ENCODE results near the gene FLT3.

The FLT3 gene

DNA sequence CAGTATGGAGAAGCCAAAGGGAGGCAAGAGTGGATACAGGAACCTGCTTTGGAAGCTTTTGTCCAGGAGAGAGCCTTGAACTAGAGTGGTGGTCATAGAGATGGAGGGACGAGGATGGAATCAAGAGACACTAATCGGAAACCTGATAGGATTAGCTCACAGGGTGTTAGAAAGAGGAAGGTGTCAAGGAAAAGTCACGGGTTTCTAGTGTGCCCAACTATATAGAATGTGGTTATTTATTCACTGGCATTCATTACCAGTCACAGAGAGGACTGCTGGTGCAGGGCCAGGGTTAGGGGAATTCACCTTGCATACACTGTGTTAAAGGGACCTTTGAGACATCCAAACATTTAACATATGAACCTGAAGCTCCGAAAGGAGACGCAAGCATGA is 68.5 kb downstream of the FLT3 start:
- TF ChIP-seq, protein P1, sequence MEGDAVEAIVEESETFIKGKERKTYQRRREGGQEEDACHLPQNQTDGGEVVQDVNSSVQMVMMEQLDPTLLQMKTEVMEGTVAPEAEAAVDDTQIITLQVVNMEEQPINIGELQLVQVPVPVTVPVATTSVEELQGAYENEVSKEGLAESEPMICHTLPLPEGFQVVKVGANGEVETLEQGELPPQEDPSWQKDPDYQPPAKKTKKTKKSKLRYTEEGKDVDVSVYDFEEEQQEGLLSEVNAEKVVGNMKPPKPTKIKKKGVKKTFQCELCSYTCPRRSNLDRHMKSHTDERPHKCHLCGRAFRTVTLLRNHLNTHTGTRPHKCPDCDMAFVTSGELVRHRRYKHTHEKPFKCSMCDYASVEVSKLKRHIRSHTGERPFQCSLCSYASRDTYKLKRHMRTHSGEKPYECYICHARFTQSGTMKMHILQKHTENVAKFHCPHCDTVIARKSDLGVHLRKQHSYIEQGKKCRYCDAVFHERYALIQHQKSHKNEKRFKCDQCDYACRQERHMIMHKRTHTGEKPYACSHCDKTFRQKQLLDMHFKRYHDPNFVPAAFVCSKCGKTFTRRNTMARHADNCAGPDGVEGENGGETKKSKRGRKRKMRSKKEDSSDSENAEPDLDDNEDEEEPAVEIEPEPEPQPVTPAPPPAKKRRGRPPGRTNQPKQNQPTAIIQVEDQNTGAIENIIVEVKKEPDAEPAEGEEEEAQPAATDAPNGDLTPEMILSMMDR (IDR thresholded peaks at IDR 0.05; ENCODE audit: poor library complexity, severe bottlenecking) = no peak
- ATAC-seq (ENCODE audit: low read depth) (no peak), DNase-seq (ENCODE audit: low spot score) (no peak)

DNA sequence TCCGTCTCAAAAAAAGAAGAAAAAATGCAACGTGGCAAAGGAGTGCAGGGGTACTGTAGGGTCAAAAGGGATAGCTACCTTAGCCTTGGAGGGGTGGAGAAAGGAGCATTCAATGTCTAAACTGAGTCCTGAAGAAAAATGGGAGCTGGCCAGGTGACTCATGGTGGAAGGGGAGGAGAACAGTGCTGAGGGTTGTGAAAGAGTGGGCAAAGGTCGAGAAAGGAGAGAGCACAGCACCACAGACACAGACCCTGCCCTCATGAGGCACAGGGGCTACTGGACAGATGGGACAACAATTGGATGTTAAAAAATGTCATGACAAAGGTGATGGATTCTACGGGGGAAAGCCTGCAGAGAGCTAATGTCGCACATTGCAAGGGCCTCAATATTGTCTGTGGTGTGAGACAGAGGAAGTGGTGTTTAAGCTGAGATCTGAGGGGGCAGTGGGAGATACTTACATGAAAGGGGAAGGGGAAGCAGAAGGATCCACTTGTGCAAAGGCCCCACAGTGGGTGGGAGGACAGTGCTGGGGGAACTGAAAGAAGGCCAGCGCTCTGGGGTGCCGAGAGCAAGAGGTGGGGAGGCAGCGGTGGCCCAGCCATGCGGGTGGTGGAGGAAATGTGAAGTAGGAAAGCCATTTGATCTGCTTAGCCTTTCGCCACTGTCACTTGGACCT is 69.0 kb downstream of the FLT3 start:
- Histone ChIP-seq H3K27me3 (ENCODE audit: insufficient read depth, poor library complexity, severe bottlenecking) (no peaks in the 10 kb centered on the region), H3K4me1 (ENCODE audit: insufficient read depth, poor library complexity, severe bottlenecking) (no peaks in the 10 kb centered on the region), H3K27ac (ENCODE audit: poor library complexity, severe bottlenecking) (no peak overlapping the region), H3K9me3 (ENCODE audit: severe bottlenecking) (no peaks in the 10 kb centered on the region), H3K36me3 (ENCODE audit: low read depth) (no peaks in the 10 kb centered on the region), H3K4me3 (ENCODE audit: severe bottlenecking) (no peak overlapping the region)
- ATAC-seq (ENCODE audit: low read depth) (no peak), DNase-seq (ENCODE audit: low spot score) (no peak)
- TF ChIP-seq, protein P1 (IDR thresholded peaks at IDR 0.05; ENCODE audit: poor library complexity, severe bottlenecking) = no peak

More for the DNA sequence above, 68.5 kb downstream of the FLT3 start:
- Histone ChIP-seq H3K4me3 (ENCODE audit: severe bottlenecking) (no peak overlapping the region), H3K4me1 (ENCODE audit: insufficient read depth, poor library complexity, severe bottlenecking) (no peaks in the 10 kb centered on the region), H3K9me3 (ENCODE audit: severe bottlenecking) (no peaks in the 10 kb centered on the region), H3K27me3 (ENCODE audit: insufficient read depth, poor library complexity, severe bottlenecking) (no peaks in the 10 kb centered on the region), H3K27ac (ENCODE audit: poor library complexity, severe bottlenecking) (no peak overlapping the region), H3K36me3 (ENCODE audit: low read depth) (no peaks in the 10 kb centered on the region)

DNA sequence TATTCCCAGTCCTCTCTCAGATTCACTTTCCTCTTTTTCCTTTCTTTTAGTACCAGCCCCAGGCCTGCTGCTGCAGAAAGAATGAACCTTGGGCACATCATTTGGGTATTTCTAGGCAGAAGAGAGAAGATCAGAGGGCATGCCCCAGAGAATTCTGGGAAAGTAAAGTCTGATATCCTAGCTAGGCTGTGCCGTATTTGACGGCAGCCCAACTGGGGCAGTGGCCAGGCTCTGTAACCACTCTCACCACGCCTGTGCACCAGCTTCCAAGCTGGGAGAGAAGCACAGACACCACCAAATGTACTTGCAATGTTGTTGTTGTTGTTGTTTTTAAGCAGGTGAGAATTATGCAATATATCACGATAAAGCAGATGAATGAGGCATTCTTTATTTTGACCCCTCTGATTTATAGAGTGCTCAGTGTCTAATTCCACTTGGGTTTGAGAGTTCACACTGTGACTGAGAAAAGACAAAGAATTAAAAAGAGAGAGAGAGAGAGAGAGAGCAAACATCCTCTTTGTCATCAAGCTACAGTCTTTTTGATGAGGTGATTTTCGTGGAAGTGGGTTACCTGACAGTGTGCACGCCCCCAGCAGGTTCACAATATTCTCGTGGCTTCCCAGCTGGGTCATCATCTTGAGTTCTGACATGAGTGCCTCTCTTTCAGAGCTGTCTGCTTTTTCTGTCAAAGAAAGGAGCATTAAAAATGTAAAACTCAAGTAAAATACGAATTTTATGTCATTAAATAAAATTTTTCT is 72.6 kb downstream of the FLT3 start:
- no peaks in the 10 kb centered on the region for H3K9me3 ChIP-seq (ENCODE audit: severe bottlenecking)
- no peak overlapping the region for H3K4me3 ChIP-seq (ENCODE audit: severe bottlenecking)
- H3K27ac ChIP-seq (ENCODE audit: poor library complexity, severe bottlenecking) = no peak overlapping the region
- H3K27me3 ChIP-seq (ENCODE audit: insufficient read depth, poor library complexity, severe bottlenecking) = no peaks in the 10 kb centered on the region
- H3K36me3 ChIP-seq (ENCODE audit: low read depth) = no peaks in the 10 kb centered on the region
- DNase-seq (ENCODE audit: low spot score) (no peak), ATAC-seq (ENCODE audit: low read depth) (no peak)
- no peaks in the 10 kb centered on the region for H3K4me1 ChIP-seq (ENCODE audit: insufficient read depth, poor library complexity, severe bottlenecking)
- TF ChIP-seq, protein P1 (IDR thresholded peaks at IDR 0.05; ENCODE audit: poor library complexity, severe bottlenecking) = no peak

DNA sequence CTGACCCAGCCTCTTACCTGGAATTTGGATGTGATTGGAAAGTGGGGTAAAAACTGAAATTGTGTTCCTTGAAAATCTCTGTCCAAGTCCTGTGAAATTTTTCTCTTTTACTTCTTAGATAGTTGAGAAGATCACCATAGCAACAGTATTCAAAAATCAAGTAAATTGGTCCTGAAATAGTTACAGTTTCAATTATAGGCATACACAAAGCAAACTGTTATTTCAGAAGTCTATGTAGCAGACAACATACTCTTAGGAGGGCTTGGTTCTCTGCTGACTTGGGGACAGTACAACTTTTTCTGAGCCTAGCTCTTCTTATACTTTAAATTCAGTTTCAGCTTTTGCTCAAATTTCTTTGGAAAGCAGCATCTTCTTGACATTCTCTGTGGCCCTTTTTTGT is 73.3 kb downstream of the FLT3 start:
- Histone ChIP-seq H3K9me3 (ENCODE audit: severe bottlenecking) (no peaks in the 10 kb centered on the region), H3K27ac (ENCODE audit: poor library complexity, severe bottlenecking) (no peak overlapping the region), H3K27me3 (ENCODE audit: insufficient read depth, poor library complexity, severe bottlenecking) (no peaks in the 10 kb centered on the region), H3K36me3 (ENCODE audit: low read depth) (no peaks in the 10 kb centered on the region), H3K4me3 (ENCODE audit: severe bottlenecking) (no peak overlapping the region), H3K4me1 (ENCODE audit: insufficient read depth, poor library complexity, severe bottlenecking) (no peaks in the 10 kb centered on the region)
- ATAC-seq (ENCODE audit: low read depth) = no peak
- TF ChIP-seq, protein P1 (IDR thresholded peaks at IDR 0.05; ENCODE audit: poor library complexity, severe bottlenecking) = no peak
- no peak for DNase-seq (ENCODE audit: low spot score)

DNA sequence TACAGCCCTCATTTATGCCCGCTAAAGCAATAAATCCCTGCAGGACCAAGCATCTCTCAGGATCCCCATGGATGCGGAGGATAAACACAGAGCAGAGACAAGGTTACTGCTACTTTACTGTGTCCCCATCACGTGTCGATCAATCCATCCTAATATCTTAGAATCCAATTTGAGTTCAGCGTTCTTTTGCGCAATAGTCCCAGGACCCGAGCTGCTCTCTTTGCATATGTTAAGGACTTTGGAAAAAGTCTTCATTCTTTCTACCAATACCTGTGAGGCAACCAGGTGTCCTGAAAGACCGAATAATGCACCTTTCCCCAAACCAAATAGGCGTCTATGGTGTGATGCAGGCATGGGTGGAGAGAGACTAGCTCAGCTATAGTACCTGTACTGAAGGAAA is 73.9 kb downstream of the FLT3 start:
- H3K27me3 ChIP-seq (ENCODE audit: insufficient read depth, poor library complexity, severe bottlenecking) = no peaks in the 10 kb centered on the region
- no peaks in the 10 kb centered on the region for H3K4me1 ChIP-seq (ENCODE audit: insufficient read depth, poor library complexity, severe bottlenecking)
- no peak for ATAC-seq (ENCODE audit: low read depth)
- no peak overlapping the region for H3K4me3 ChIP-seq (ENCODE audit: severe bottlenecking)
- no peak overlapping the region for H3K27ac ChIP-seq (ENCODE audit: poor library complexity, severe bottlenecking)
- no peaks in the 10 kb centered on the region for H3K36me3 ChIP-seq (ENCODE audit: low read depth)
- no peak for DNase-seq (ENCODE audit: low spot score)
- no peaks in the 10 kb centered on the region for H3K9me3 ChIP-seq (ENCODE audit: severe bottlenecking)
- TF ChIP-seq, protein P1 (IDR thresholded peaks at IDR 0.05; ENCODE audit: poor library complexity, severe bottlenecking) = no peak

Measured in RWPE2 (cell line).